Natural killer cell (primary cell): ENCODE results near the gene MAPK11. TPM values are rescaled to one million over a fixed set of nuclear protein-coding genes. Genes with fewer than 3 reads are reported as not detected.
A peak's percentile ranks its signal among the peaks of the same experiment; 100 is the strongest.

Source experiments
- ATAC-seq, 3 donors: fragments of 150-1000 bp in 2 of 3; fragments of 200-7000 bp in 1 of 3; cut with Tn5 transposase; 1 replicate in 1 of 3; 2 replicates in 2 of 3; pipeline ENCODE4 v1.10.0; 2021; ENCODE audit warnings: mild to moderate bottlenecking in 2 of 3, moderate library complexity in 2 of 3
- DNase-seq, 2 donors: peaks; one replicate each; pipeline versions ENCODE4 v3.0.0 to v3.0.0-alpha.2; 2013 to 2021; ENCODE audit warnings: mixed read lengths in 1 of 2
- H3K27ac ChIP-seq: one replicate; pipeline ENCODE4 v1.5.1; 2013; ENCODE audit warnings: mild to moderate bottlenecking, low read length
- H3K27me3 ChIP-seq: one replicate; pipeline ENCODE4 v1.6.1; 2013; ENCODE audit warnings: low read length; ENCODE audit not compliant: control insufficient read depth, insufficient read depth
- H3K36me3 ChIP-seq: one replicate; pipeline ENCODE4 v1.6.1; 2013; ENCODE audit warnings: low read length; ENCODE audit not compliant: control insufficient read depth, insufficient read depth
- H3K4me1 ChIP-seq: one replicate; pipeline ENCODE4 v1.6.1; 2013; ENCODE audit warnings: low read length; ENCODE audit not compliant: control insufficient read depth, insufficient read depth
- H3K4me3 ChIP-seq: one replicate; pipeline ENCODE4 v1.5.1; 2013; ENCODE audit warnings: low read length
- H3K9me3 ChIP-seq: one replicate; pipeline ENCODE4 v1.6.1; 2013; ENCODE audit warnings: low read length; ENCODE audit not compliant: control insufficient read depth, insufficient read depth
- H3K27ac Mint-ChIP-seq, 2 donors: one replicate each; pipeline ENCODE4 v1.8.0; 2022; ENCODE audit warnings: mild to moderate bottlenecking in 2 of 2, mixed read lengths in 2 of 2, moderate library complexity in 1 of 2
- H3K27me3 Mint-ChIP-seq, 2 donors: one replicate each; pipeline ENCODE4 v1.8.0; 2022; ENCODE audit warnings: low read depth in 2 of 2, mixed read lengths in 2 of 2
- H3K36me3 Mint-ChIP-seq: one replicate; pipeline ENCODE4 v1.8.0; 2022; ENCODE audit warnings: mixed read lengths
- H3K4me1 Mint-ChIP-seq, 2 donors: one replicate each; pipeline ENCODE4 v1.8.0; 2022; ENCODE audit warnings: mixed read lengths in 2 of 2
- H3K4me3 Mint-ChIP-seq: one replicate; pipeline ENCODE4 v1.8.0; 2022; ENCODE audit warnings: mild to moderate bottlenecking, moderate library complexity, mixed read lengths
- H3K9me3 Mint-ChIP-seq, 2 donors: one replicate each; pipeline ENCODE4 v1.8.0; 2022; ENCODE audit warnings: mixed read lengths in 2 of 2
- WGBS: methylation state at CpG from one replicate; pipeline ENCODE4 v1.1.7; 2013; ENCODE audit warnings: missing lambda C conversion rate; ENCODE audit not compliant: insufficient coverage; 5-methylcytosine and 5-hydroxymethylcytosine counted together
- intact Hi-C: fragments of 100-400 bp; cut with micrococcal nuclease; formaldehyde crosslinking; loops from one replicate; pipeline ENCODE4 v1.14.2; 2022
- total RNA-seq, 4 donors: library from RNA; stranded (reverse); fragments of 120-200 nt in 1 of 4; gene quantifications; one replicate each; pipeline versions ENCODE4 v1.2.3 to v1.2.4, GENCODE V29; 2013 to 2022
- TF ChIP-seq, protein P1 (sequence below): fragments of 200-600 bp; IDR thresholded peaks from one replicate; pipeline ENCODE4 v1.8.0; 2022; ENCODE audit warnings: antibody characterized with exemption

The MAPK11 gene
- total RNA-seq, 3 donors from 2014 or later (not counting 1 experiment from before 2014, with no cell fraction given): 2.2 to 3.1 (median 2.2) TPM

GRCh38 chr22:50309601-50309991, 39.4 kb upstream of the MAPK11 start:
- intact Hi-C loops: no loop called here
- no peaks in the 10 kb centered on the region for H3K36me3 Mint-ChIP-seq
- peaks cover 15% of the 10 kb centered on the region for H3K27me3 ChIP-seq
- H3K27me3 Mint-ChIP-seq: peaks cover 6 to 18% of the 10 kb centered on the region in 2 donors
- no peak overlapping the region for H3K27ac Mint-ChIP-seq
- peaks cover 6 to 15% of the 10 kb centered on the region in 2 donors for H3K4me1 Mint-ChIP-seq
- H3K9me3 Mint-ChIP-seq: no peaks in the 10 kb centered on the region
- ATAC-seq (no peak), DNase-seq (no peak)
- peaks cover 57% of the 10 kb centered on the region for H3K4me1 ChIP-seq
- WGBS: 78% methylated on average over 7 of the region's 7 CpGs
- H3K4me3 ChIP-seq: no peak overlapping the region
- TF ChIP-seq, protein P1, sequence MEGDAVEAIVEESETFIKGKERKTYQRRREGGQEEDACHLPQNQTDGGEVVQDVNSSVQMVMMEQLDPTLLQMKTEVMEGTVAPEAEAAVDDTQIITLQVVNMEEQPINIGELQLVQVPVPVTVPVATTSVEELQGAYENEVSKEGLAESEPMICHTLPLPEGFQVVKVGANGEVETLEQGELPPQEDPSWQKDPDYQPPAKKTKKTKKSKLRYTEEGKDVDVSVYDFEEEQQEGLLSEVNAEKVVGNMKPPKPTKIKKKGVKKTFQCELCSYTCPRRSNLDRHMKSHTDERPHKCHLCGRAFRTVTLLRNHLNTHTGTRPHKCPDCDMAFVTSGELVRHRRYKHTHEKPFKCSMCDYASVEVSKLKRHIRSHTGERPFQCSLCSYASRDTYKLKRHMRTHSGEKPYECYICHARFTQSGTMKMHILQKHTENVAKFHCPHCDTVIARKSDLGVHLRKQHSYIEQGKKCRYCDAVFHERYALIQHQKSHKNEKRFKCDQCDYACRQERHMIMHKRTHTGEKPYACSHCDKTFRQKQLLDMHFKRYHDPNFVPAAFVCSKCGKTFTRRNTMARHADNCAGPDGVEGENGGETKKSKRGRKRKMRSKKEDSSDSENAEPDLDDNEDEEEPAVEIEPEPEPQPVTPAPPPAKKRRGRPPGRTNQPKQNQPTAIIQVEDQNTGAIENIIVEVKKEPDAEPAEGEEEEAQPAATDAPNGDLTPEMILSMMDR: no peak
- H3K4me3 Mint-ChIP-seq: no peak overlapping the region
- no peaks in the 10 kb centered on the region for H3K9me3 ChIP-seq
- H3K27ac ChIP-seq: no peak overlapping the region
- H3K36me3 ChIP-seq: no peaks in the 10 kb centered on the region

DNA sequence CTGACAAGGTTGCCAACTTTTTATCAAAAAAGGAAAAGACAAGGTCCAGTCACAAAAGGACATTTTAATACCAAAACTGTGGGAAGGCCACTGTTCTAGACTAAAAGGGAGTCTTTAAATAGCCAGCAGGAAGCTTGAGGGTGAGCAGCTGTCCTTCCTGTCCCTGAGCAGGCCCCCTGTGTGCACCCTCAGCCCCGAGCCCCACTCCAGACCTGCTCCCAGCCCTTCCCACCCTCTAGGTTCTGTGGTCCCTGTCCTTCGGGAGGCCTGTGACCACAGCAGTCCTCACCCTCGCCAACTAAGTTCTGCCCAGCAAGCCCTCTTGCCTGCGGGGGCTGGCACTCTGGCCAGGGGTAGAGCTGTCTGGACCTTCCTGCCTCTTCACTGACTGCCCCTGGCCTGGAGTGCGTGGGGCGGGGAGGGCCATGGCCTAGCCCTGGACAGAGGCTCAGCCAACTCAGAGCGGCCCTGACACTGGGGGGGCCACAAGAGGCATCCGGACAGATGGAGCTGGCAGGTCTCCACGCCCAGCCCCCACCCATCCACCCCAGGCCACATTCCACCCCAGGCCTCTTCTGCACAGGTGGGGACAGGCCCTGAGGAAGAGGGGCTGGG, 38.9 kb upstream of the MAPK11 start:
- H3K4me1 ChIP-seq: peaks cover 56% of the 10 kb centered on the region
- Mint-ChIP-seq H3K4me1 (peaks cover 1 to 14% of the 10 kb centered on the region in 2 donors), H3K27ac (no peak overlapping the region), H3K4me3 (peak overlapping the region; percentile 59), H3K9me3 (no peaks in the 10 kb centered on the region), H3K36me3 (no peaks in the 10 kb centered on the region), H3K27me3 (peaks cover 6 to 22% of the 10 kb centered on the region in 2 donors)
- no peaks in the 10 kb centered on the region for H3K36me3 ChIP-seq
- no peaks in the 10 kb centered on the region for H3K9me3 ChIP-seq
- ATAC-seq (no peak), DNase-seq (no peak)
- TF ChIP-seq, protein P1: no peak
- WGBS: 64% methylated on average over 9 of the region's 9 CpGs
- H3K27me3 ChIP-seq: peaks cover 15% of the 10 kb centered on the region
- no peak overlapping the region for H3K4me3 ChIP-seq
- no peak overlapping the region for H3K27ac ChIP-seq
- intact Hi-C loops: no loop called here

DNA sequence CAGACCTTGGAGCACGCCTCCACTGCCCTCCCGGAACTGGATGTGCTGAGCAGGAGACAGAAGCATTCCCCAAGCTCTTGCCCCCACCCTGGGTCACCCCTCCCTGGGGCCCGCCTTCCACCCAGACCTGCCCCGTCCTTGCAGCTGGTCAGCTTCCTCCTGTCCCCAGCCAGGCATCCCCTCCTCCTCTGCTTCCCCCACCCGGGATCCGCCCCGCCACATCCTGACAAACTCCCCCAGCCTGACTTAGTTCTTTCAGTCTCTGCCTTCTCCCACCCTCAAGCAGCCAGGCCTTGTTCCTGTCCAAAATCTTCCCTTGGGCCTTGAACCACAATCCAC, 38.4 kb upstream of the MAPK11 start:
- TF ChIP-seq, protein P1: no peak
- peak overlapping the region; percentile 59 for H3K4me3 Mint-ChIP-seq
- no peaks in the 10 kb centered on the region for H3K9me3 Mint-ChIP-seq
- Histone ChIP-seq H3K4me1 (peaks cover 56% of the 10 kb centered on the region), H3K36me3 (no peaks in the 10 kb centered on the region), H3K4me3 (no peak overlapping the region), H3K9me3 (no peaks in the 10 kb centered on the region), H3K27me3 (peaks cover 15% of the 10 kb centered on the region), H3K27ac (no peak overlapping the region)
- peaks cover 6 to 23% of the 10 kb centered on the region in 2 donors for H3K27me3 Mint-ChIP-seq
- intact Hi-C loops: no loop called here
- DNase-seq: no peak
- no peak for ATAC-seq
- H3K36me3 Mint-ChIP-seq: no peaks in the 10 kb centered on the region
- peaks cover 0 to 10% of the 10 kb centered on the region in 2 donors for H3K4me1 Mint-ChIP-seq
- 46% methylated on average over 7 of the region's 7 CpGs for WGBS
- no peak overlapping the region for H3K27ac Mint-ChIP-seq
